ENCODE results near the gene SLC9A9.

- TF ChIP-seq CTCF (IDR thresholded peaks at IDR 0.05; ENCODE audit: low read length) (no peak), EZH2phosphoT487 (IDR thresholded peaks at IDR 0.05; ENCODE audit: low read length) (no peak), EZH2 (optimal IDR thresholded peaks at IDR 0.05; ENCODE audit: low read depth, low read length) (no peak)
Measured at GRCh38 chr3:143830786-143831185, 17.5 kb downstream of the SLC9A9 start.
